GM19463 (cell line): ENCODE results near the gene SPRING1.

ENCODE experiments used
- ATAC-seq: cut with Tn5 transposase; IDR thresholded peaks from one replicate; pipeline ENCODE4 v1.9.1; 2021; ENCODE audit warnings: mild to moderate bottlenecking, moderate library complexity; ENCODE audit not compliant: unreplicated experiment

SPRING1 gene

DNA sequence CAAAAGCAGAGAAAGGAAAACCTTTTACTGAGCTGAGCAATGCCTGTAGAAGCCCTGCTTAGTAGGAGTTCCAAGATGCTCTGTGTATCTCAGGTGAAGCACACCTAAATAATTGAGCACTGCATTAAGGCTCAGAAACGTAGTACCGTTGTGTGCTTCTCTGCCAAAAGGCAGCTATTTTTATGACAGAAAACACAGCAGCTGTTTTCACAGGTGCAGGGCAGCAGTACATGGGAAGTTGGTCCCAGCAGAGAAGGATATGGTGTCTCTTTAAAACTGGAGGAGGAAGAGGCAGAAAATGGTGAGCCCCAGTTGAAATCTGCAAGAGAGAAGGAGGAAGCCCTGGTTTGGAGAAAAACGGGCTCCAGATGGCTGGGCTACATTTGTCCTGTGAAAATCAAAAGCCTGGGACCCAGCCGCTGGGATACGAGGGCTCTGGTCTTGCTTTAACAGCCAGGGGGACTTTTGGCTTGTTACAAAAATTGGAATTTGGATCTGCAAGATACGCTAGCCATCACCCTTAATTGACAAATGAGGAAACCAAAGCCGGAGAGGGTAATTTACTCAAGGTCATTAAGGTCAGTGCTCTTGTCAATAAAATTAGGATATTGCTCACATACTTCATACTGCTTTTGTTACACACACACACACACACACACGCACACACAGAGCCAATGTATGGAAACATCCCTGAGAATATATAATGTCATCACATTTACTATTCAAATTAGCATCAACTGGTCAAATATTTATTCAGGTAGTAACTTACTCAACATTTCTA lies 27.3 kb downstream of the SPRING1 start:
- no peak for ATAC-seq

DNA sequence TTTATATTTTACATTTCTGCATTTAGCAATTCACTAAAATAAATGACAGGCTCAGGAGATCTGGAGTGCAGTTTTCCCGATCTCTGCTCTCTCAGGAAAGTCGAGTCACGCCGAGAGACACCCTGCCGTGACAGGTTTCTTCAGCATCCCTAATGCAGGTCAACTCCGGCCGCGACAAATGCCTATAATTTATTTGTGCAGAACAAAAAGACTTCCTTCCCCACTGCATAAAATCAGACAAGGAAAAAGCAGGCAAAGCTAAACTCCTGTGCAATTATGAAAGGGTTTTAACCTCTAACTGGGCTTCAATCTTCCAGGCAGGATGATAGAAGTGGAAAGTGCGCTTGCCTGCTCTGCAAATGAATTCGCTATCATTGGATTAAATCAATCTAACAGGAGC lies 28.1 kb downstream of the SPRING1 start:
- no peak for ATAC-seq

DNA sequence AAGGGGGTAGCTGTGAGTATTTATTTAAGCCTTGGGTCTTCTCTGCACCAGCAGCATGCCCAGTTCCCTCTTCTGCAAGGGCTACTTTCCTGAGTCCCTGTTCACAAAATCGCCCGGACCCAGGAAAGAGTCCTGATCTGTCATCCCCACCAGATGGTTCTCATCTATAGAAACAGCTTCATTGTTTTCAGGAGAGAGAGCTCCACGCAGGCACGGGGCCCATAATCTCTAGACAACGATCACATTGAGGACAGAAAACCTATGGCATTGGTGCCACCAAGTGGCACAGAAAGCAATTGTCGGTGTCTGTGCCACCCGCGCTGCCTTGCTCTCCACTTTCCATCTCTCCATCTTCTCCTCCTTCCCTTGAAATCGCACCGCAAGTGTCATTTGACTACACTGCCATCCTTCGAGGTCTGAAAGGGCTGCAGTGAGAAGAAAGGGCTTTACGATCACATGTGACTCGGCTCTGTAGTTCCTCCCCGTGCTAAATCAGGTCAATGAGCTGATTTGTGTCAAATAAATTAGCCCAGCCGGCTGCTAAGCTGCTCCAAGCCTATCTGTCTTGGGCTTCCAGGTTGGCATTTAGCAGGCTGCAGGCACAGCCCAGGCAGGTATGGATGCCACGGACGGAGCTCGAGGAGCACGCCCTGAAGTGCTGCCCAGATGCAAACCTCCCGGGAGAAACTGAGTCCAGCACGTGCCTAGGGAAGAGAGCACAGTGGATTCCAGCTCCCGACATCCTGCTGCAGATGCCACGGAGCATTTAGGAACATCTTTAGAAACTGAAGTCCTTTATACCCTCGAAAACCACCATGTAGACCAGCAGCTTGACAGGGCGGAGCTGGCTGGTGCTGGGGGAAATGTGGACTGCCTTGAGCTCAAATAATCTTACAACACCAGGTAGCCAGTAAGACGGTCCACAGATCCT lies 28.8 kb downstream of the SPRING1 start:
- ATAC-seq = peak; percentile 45

DNA sequence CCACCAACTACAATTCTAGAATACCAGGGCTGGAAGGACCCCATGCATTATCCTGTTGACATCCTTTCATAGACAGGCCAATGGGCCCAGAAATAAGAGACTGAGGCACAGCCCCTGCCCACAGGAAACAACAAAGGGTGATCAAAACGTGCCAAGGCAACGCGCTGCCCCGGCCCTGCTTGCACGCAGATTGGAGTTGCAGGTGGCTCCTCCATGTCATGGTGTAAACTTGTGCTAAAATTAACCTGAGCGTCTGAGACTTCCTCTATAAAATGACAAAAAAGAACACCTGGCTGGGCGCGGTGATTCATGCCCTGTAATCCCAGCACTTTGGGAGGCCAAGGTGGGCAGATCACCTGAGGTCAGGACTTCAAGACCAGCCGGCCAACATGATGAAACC lies 30.1 kb downstream of the SPRING1 start:
- ATAC-seq = no peak

DNA sequence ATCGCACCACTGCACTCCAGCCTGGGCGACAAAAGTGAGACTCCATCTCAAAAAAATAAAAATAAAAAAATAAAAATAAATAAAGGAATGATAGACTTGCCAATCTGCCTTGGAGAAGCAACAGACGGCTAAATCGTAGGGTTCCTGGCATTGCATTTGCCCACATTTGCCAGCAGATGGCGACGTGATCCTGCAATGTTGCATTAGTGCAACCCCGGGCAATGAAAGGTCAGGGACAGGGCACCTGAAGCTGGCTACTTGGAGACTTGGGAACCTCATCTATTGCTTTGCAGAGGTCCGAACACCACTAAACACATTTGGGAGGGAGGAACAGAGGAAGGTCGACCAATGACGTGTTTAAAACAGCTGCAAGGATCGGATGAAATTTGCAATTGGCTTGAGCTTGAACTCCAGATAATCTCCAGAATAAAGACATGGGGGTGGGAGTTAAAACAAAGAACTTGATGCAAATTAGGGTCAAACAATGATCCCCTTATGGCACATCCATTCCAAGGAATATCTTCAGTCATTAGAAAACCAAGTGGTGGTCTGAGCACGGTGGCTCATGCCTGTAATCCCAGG lies 34.6 kb downstream of the SPRING1 start:
- no peak for ATAC-seq

DNA sequence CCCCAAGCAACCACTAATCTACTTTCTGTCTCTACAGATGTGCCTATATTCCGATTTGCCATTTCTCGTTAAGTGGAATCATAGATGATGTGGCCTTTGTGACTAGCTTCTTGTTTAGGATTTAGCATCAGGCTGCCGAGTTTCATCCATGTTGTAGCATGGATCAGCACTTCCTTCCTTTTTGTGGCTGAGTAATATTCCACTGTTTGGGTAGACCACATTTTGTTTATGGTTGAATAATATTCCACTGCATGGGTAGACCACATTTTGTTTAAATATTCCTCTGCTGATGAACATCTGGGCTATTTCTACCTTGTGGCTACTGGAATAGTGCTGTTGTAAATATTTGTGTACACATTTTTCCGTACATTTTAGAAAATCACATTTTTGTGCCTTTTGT lies 36.4 kb downstream of the SPRING1 start:
- ATAC-seq = no peak

DNA sequence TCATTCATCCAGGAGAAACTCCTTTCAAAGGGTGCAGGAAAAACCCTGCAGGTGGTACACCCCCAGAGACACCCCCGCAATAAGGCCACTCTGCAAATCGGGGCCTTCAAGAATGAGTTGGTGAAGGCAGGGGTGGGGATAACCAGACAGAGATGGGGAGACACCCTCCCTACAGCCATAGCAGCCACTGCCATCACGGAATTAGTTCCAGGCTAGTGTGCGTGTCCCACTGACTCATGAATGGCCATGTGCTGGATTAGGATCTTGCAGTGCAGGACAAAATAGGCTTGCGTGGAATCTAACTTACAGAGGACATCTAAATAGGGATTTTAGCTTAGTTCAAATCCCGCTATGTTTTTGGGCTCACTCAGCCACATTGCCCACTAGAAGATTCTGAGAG lies 37.8 kb downstream of the SPRING1 start:
- ATAC-seq = no peak

DNA sequence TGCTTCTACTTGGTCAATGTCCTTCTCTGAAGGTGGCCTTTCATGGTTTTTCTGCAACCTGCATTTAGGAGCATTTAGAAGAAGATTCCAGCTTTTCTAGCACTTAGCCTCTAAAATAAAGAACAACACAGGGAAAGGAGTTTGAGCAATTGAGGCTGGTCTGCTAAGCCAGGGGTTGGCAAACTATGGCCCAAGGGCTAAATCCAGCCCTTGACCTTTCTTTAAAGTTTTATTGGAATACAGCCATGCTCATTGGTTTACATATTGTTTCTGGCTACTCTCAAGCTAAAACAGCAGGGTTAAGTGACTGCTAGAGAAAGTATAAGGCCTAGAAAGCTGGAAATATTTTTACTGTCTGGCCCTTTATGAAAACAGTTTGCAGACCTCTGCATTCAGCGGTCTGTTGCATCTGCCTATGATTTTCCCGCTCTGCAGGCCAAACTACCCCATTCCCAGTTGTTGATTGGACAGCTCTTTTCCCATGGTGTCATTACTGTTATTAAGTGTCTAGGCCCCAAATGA lies 39.3 kb downstream of the SPRING1 start:
- ATAC-seq = no peak

DNA sequence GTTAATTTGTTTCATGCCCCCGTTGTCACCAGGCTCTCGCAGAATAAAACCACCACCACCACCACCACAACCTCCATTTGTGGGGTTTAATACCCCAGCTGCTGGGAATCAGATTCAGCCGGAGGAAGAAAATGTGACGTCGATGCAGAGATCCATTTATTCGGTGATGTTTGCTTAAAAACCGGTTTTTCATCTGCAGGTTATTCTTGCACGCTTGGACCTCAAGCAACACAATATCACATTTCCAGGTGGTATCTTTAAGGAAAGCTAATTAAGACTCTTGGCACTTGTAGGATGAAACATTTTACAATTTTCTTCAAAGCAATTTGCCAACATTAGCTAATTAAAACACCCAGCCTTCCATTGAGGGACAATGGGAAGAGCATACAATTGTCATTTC lies 39.8 kb downstream of the SPRING1 start:
- no peak for ATAC-seq

DNA sequence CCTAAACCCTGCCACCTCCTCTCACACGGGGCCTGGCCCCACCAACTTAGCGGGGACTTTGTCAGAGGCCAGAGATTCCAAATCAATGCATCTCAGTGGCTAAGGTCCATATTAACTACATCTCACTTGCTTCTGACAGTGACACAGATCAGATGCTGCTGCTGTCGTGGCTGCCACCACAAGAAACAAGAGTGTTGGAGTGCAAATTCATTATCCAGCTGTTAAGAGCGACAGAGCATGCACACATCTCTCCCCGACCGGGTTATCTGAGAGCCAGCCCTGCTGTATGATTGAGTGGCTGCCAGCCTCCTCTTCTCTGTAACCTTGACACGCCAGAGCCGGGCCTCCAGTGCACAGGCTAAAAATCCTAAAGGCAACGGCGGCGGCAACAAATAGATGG lies 40.2 kb downstream of the SPRING1 start:
- no peak for ATAC-seq

DNA sequence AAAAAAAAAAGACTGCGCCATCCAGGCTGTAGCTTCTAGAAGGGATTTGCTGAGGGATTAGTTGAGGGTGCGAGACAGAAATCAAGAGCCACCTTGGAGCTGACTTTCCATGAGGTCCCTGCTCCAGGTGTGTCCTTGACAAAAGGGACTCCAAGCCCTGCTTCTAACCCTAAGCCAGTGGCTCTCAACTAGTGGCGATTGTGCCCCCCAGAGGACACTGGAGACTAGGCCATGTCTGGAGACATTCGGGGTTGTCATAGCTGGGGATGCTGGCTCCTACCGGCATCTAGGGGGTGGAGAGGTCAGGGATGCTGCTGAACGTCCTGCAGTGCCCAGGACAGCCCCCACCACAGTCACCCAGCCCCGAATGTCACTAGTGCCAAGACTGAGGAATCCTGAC lies 40.6 kb downstream of the SPRING1 start:
- ATAC-seq = no peak

DNA sequence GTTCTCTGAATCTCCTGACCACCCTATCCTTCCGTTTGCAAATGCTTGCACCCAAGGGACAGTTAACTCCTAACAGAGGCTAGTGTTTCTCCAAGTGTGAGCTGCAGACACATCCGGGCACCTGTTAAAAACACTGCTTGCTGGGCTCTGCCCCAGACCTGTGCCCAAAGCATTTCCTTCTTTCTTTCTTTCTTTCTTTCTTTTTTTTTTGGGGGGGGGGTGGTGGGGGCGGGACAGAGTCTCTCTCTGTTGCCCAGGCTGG lies 42.5 kb downstream of the SPRING1 start:
- no peak for ATAC-seq

DNA sequence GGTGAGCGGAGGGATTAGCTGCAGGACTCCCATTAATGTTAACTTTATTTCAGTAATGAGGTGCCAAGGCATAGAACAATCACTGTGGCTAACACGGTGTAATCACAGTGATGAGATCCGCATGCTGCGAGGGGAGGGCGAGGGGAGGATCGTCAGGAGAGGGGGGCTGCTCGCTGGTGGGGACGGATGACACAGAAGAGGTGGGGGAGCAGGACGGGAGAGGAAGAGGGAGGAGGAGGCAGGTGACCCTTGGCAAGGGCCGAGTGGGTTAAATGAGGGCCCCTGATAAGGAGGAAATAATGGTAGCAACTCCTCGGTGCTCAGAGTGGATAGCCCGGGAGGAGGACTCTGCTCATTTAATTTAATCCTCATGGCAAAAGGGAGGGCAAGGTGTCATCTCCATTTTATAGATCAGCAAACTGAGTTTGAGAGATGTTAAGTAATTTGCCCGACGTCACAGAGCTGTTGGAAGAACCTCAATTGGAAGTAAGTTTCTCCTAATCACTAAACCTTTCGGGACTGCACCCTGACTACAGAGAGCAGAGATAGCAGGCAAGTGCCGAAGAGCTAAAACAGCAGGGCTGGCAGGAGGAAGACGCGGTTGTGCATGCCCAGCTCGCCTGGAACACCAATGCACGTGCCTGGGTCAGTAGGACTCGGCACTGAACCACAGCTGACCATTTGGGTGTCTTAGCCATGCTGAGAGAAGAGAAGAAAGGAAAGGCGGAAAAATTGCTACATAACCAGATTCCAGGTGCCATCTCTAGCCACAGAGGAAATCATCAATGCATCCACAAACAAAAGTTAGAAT lies 43.0 kb downstream of the SPRING1 start:
- ATAC-seq = no peak

DNA sequence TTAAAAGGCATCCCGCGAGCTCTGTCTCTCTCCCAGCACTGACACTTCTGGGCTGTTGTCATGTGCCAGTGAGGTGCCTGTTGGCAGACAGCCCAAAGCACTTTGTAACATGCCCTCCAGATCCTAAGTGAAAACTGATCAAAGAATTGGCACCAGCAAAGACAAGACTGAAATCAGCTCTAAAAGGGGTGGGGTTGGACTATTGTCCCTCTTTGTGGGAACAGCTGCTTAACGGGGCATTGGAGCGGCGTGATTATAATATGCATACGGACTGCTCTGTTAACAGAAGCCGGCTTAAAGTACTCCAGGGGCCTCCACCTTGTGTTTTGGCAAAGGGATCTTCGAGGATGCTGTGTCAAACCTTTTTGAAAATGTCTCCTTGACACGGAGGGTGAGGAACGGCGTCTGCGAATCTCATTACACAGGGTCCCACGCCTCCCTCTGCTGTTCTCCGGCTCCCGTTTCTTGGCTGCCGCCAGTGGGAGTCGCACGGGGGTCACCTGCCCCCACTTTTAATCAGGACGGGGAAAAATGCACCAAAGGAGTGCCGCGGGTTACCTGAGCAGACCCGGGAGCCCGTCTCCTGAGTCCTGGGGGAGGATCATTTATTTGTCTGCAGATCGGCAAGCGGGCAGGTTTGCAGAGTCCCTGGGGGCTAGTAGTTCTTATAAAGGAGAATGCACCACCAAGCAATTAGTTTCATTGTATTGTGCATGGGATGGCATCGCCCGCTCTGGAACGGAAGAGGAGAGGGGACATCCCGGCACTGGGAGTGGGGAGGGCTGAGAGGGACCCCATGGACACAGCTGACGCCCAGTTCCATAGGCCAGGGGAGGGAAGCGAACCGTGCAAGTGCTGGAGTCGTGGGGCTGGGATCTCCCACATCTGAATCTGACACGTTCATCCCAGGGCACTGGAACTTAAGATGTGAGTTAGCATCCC lies 44.3 kb downstream of the SPRING1 start:
- no peak for ATAC-seq

DNA sequence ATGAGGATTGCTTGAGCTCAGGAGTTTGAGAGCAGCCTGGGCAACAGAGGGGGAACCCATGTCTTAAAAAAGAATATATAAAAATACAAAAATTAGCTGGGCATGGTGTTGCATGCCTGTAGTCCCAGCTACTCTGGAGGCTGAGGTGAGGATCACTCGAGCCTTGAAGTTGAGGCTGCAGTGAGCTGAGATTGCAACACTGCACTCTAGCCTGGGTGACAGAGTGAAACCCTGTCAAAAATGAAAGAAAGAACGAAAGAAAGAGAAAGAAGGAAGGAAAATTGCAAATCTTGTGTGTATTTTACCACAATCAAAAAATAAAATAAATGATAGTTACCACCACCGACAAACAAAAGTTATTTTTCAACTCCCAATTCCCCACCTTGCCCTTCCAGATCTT lies 45.3 kb downstream of the SPRING1 start:
- ATAC-seq = no peak

DNA sequence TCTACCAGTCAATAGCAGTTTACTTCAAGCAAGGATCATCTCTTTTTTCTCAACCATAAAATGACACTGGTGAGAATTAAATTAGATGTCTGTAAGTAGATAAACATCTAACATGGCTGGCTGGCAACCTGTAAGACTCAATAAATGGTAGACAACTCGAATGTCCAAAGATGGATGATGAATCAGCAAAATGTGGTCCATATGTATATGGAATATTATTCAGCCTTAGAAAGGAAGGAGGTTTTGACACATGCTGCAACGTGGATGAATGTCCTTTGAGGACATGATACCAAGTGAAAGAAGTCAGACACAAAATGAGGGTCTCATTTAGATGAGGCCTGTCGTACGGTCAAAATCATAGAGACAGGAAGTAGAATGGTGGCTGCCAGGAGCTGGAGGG lies 46.2 kb downstream of the SPRING1 start:
- ATAC-seq = no peak

DNA sequence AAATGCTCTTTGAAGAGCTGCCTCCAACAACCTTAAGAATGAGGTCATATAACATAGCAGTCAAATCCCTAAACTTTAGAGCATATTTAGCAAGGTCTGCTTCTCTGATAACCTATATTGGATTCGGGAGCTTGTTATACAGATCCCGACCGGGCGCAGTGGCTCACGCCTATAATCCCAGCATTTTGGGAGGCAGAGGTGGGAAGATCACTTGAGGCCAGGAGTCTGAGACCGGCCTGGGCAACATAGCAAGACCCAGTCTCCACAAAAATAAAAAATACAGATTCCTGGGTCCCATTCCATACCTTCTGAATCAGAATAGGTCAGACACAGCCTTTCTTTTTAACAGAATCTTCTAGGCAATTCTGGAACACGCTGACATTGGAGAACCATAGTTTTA lies 46.7 kb downstream of the SPRING1 start:
- ATAC-seq = no peak

DNA sequence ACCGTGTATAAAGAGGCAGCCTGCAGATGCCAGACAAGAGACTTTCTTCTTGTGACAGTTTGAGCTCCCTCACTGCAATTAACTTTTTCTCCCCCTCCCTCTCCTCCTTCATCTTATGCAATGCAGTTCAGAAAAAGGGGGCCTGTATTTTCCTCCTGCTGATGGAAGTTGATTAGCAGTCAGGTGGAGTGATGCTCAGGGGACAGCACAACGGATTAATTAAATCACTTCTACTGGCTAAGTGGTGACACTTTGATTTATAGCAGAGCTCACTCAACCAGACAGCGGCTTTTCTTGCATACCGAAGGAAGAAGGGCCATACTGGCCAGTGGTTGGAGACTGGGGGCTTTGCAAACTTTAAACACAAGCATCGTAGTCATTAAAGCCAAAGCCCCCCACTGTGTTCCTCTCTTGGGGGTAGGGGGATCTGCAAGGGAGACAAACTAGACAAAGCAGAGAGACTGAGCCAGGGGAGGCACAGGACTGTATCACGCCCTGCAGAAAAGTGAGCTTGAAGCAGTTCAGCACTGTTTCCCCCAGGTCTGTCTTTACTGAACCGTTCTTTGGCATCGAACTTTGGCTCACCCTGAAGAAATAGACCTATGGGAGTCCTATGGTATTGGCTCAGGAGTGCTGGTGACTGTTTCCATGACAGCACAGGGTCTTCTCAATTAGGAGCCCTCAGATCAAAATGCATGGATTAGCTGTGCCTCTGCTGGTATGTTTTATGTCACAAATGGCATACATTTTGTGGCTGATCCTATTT lies 47.7 kb downstream of the SPRING1 start:
- no peak for ATAC-seq

DNA sequence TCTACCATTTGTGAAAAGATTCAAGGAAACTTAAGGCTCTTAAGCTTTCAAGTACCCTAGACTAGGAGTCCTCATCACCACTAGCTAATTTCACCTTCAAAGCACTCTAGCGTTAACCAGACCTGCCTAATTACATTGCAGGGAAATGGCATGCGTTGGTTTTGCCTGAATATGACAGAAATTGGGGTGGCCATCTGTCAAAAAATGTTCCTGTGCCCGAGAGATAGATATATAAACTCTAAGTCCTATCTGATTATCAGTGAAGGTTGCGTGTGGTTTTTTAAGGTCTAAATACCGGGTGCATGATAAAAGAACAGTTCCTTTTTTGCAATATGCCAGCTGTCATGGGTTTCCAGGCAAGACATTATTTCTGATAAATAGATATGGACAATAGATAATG lies 48.3 kb downstream of the SPRING1 start:
- ATAC-seq = no peak
